H1 (cell line): ENCODE data around the gene KLK4. TPM values are rescaled to one million over a fixed set of nuclear protein-coding genes. Genes with fewer than 3 reads are reported as not detected.

Experiments
- ASH2L ChIP-seq: fragments of 200-600, 300-600 bp; sonication (generic); IDR thresholded peaks from one replicate; pipeline ENCODE4 v1.7.1; 2017; ENCODE audit warnings: low read length
- BCL11A ChIP-seq, 2 experiments: IDR thresholded peaks; one replicate each; pipeline ENCODE4 v1.6.1; 2011; ENCODE audit warnings: low read depth in 2 of 2, low read length in 2 of 2, mild to moderate bottlenecking in 2 of 2
- CBX5 ChIP-seq: fragments of 300-800, 300-1000 bp; sonication (generic); IDR thresholded peaks from 2 replicates; pipeline ENCODE4 v1.7.1; 2016; ENCODE audit warnings: antibody characterized with exemption, low read length, low read depth
- CBX8 ChIP-seq: fragments of 300-800, 300-1000 bp; sonication (generic); IDR thresholded peaks from 2 replicates; pipeline ENCODE4 v1.7.1; 2016; ENCODE audit warnings: low read depth, low read length, borderline replicate concordance
- CHD7 ChIP-seq: fragments of 300-600 bp; sonication (generic); IDR thresholded peaks from 2 replicates; pipeline ENCODE4 v1.7.1; 2012; ENCODE audit warnings: low read length, moderate library complexity, mild to moderate bottlenecking, inconsistent platforms; ENCODE audit not compliant: insufficient replicate concordance
- E2F6 ChIP-seq: IDR thresholded peaks from 2 replicates; pipeline ENCODE4 v1.6.1; 2012; ENCODE audit warnings: inconsistent platforms
- EGR1 ChIP-seq: IDR thresholded peaks from 2 replicates; pipeline ENCODE4 v1.6.1; 2011; ENCODE audit warnings: low read depth, low read length, borderline replicate concordance
- GTF2F1 ChIP-seq: IDR thresholded peaks from 2 replicates; pipeline ENCODE4 v1.6.1; 2012; ENCODE audit warnings: low read depth, low read length, improper control_type of control experiment, borderline replicate concordance
- JUND ChIP-seq: IDR thresholded peaks from 2 replicates; pipeline ENCODE4 v1.6.1; 2011; ENCODE audit warnings: mild to moderate bottlenecking, improper control_type of control experiment, low read length
- MAFK ChIP-seq: IDR thresholded peaks from 2 replicates; pipeline ENCODE4 v1.6.1; 2012; ENCODE audit warnings: low read depth, mild to moderate bottlenecking, improper control_type of control experiment, low read length
- polyA plus RNA-seq, 7 experiments: library from polyadenylated mRNA; depleted of rRNA in 3 of 7; stranded (reverse) in 5 of 7; unstranded in 2 of 7; fragments of >200 nt in 5 of 7; fragments of 200-250 nt in 2 of 7; gene quantifications; 1 replicate in 5 of 7; 2 replicates in 1 of 7; 4 replicates in 1 of 7; pipeline versions ENCODE4 v1.2.1 to v1.2.3, GENCODE V29; 2011 to 2013; ENCODE audit warnings: missing spikeins in 2 of 7, mixed read lengths in 2 of 7
- total RNA-seq: library from RNA; stranded (reverse); fragmentation: NEBNext Ultra II Directional; extraction: Animal tissue kit (Norgen Biotek cat#: 25700); gene quantifications from 2 replicates; pipeline ENCODE4 v1.2.1, GENCODE V29; 2021
- TF ChIP-seq, protein P1 (sequence below): IDR thresholded peaks from 2 replicates; pipeline ENCODE4 v1.6.1; 2011; ENCODE audit warnings: low read depth, mild to moderate bottlenecking, low read length; ENCODE audit not compliant: insufficient read depth

KLK4 gene
- total and polyA plus RNA-seq, 2 of the 8 experiments (the other 6 are each of a cell fraction or from before 2014, with no cell fraction given), result 0.44 TPM; not detected in 1

DNA sequence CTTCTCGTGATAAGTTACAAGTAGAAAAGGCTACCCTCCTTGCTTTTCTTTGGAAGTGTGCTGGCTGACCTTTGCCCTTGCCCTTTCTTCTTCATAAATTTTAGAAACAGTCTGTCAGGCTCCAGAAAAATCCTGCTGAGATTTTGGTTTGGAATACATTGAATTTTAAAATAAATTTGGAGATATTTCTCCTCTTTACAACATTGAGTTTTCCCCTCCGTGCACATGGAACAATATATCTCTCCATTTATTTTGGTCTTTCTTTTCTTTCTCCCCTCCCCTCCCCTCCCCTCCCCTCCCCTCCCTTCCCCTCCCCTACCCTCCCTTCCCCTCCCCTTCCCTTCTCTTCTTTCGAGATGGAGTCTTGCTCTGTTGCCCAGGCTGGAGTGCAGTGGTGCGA lies 8.6 kb downstream of the KLK4 start (continued):
- TF ChIP-seq CHD7 (no peak), E2F6 (no peak), CBX5 (no peak), ASH2L (no peak), JUND (no peak), EGR1 (no peak), CBX8 (no peak), BCL11A (IDR thresholded peaks at IDR 0.05; ENCODE audit: low read depth in 2 of 2, low read length in 2 of 2) (no peak), MAFK (no peak), GTF2F1 (no peak)
- TF ChIP-seq, protein P1, sequence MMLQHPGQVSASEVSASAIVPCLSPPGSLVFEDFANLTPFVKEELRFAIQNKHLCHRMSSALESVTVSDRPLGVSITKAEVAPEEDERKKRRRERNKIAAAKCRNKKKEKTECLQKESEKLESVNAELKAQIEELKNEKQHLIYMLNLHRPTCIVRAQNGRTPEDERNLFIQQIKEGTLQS, result no peak
